A549 (cell line): ENCODE data around the gene SHE. TPM values are rescaled to one million over a fixed set of nuclear protein-coding genes. Genes with fewer than 3 reads are reported as not detected.

Experiments used
- ATAC-seq, 2 experiments: fragments of 200-7000 bp in 1 of 2; fragments of >200 bp in 1 of 2; cut with Nextera tagmentation in 1 of 2; cut with Tn5 transposase in 1 of 2; 3 replicates each; pipeline versions ENCODE4 v1.8.0 to v1.9.1; 2018 to 2020; ENCODE audit warnings: mild to moderate bottlenecking in 1 of 2, moderate library complexity in 1 of 2
- CTCF ChIA-PET: fragments of 300-600 bp; sonication (Branson Sonifier 250); formaldehyde crosslinking; extraction: SDS; loops from one replicate; lab custom pipeline; 2021; ENCODE audit warnings: antibody characterized with exemption, inconsistent platforms; lab: Yijun Ruan, JAX
- POLR2A ChIA-PET: fragments of 350-600 bp; formaldehyde crosslinking; extraction: SDS; loops from one replicate; lab custom pipeline; 2021; ENCODE audit warnings: antibody characterized with exemption, inconsistent platforms; lab: Yijun Ruan, JAX
- DNase-seq, 2 experiments: peaks; one replicate each; pipeline versions ENCODE4 v3.0.0 to v3.0.0-alpha.2; 2011 to 2016; ENCODE audit warnings: low read depth in 1 of 2, low spot score in 1 of 2
- FAIRE-seq: peaks from 2 replicates; lab custom pipeline; 2011; peaks lifted over from hg19 to GRCh38; lab: Jason Lieb, UNC
- H3K27ac ChIP-seq, 2 experiments: fragments of >200 bp; sonication (Bioruptor Twin); formaldehyde crosslinking; 3 replicates each; pipeline ENCODE4 v1.5.1; 2016 to 2017
- H3K4me1 ChIP-seq: fragments of >200 bp; sonication (Bioruptor Twin); formaldehyde crosslinking; 3 replicates; pipeline ENCODE4 v1.6.1; 2016
- H3K4me2 ChIP-seq: fragments of >200 bp; sonication (Bioruptor Twin); formaldehyde crosslinking; 3 replicates; pipeline ENCODE4 v1.6.1; 2016
- H3K4me3 ChIP-seq: fragments of >200 bp; sonication (Bioruptor Twin); formaldehyde crosslinking; 3 replicates; pipeline ENCODE4 v1.5.1; 2016
- H3K9me3 ChIP-seq: fragments of >200 bp; sonication (Bioruptor Twin); formaldehyde crosslinking; 3 replicates; pipeline ENCODE4 v1.6.1; 2016
- ATOH8 ChIP-seq: fragments of 250-450 bp; sonication (Bioruptor Pico); IDR thresholded peaks from 2 replicates; pipeline ENCODE4 v1.5.0; 2020; ENCODE audit warnings: low read depth, mild to moderate bottlenecking, moderate library complexity
- CBX8 ChIP-seq: fragments of 200-600 bp; sonication (generic); IDR thresholded peaks from 2 replicates; pipeline ENCODE4 v1.6.1; 2016
- CEBPB ChIP-seq, 2 experiments: fragments of >200 bp in 1 of 2; sonication (Bioruptor Twin) in 1 of 2; formaldehyde crosslinking in 1 of 2; IDR thresholded peaks; 2 replicates each; pipeline ENCODE4 v1.6.1; 2012 to 2016
- EHF ChIP-seq: fragments of 250-450 bp; sonication (Bioruptor Pico); IDR thresholded peaks from 2 replicates; pipeline ENCODE4 v1.5.0; 2020; ENCODE audit warnings: mild to moderate bottlenecking
- ELK1 ChIP-seq: fragments of 150-350 bp; IDR thresholded peaks from 2 replicates; pipeline ENCODE4 v1.6.1; 2014; ENCODE audit warnings: low read depth, mild to moderate bottlenecking, low read length
- ESRRA ChIP-seq: fragments of 150-350 bp; IDR thresholded peaks from 2 replicates; pipeline ENCODE4 v1.6.1; 2014; ENCODE audit warnings: mild to moderate bottlenecking, low read length, borderline replicate concordance
- FOXS1 ChIP-seq: fragments of 250-450 bp; sonication (Bioruptor Pico); IDR thresholded peaks from 2 replicates; pipeline ENCODE4 v1.5.0; 2020; ENCODE audit warnings: mild to moderate bottlenecking, moderate library complexity
- GATA3 ChIP-seq: IDR thresholded peaks from 2 replicates; pipeline ENCODE4 v1.6.1; 2012; ENCODE audit warnings: borderline replicate concordance
- HDAC2 ChIP-seq: fragments of 200-600 bp; sonication (generic); IDR thresholded peaks from 2 replicates; pipeline ENCODE4 v1.6.1; 2016
- HOXA7 ChIP-seq: fragments of 250-450 bp; sonication (Bioruptor Pico); IDR thresholded peaks from 2 replicates; pipeline ENCODE4 v1.5.0; 2020; ENCODE audit warnings: mild to moderate bottlenecking, moderate library complexity
- MAFK ChIP-seq: fragments of 450-650 bp; IDR thresholded peaks from 2 replicates; pipeline ENCODE4 v1.6.1; 2014; ENCODE audit not compliant: partially characterized antibody
- MYC ChIP-seq: IDR thresholded peaks from 2 replicates; pipeline ENCODE4 v1.6.1; 2012; ENCODE audit warnings: mild to moderate bottlenecking, inconsistent platforms, low read length, improper control_type of control experiment, borderline replicate concordance
- NFE2L2 ChIP-seq: fragments of 150-350 bp; conservative IDR thresholded peaks from 2 replicates; pipeline ENCODE4 v1.6.1; 2014; ENCODE audit warnings: low read length
- PHF8 ChIP-seq: fragments of 200-600 bp; sonication (generic); IDR thresholded peaks from 2 replicates; pipeline ENCODE4 v1.6.1; 2016; ENCODE audit warnings: low read depth, mild to moderate bottlenecking, antibody characterized with exemption, moderate library complexity, borderline replicate concordance
- POLR2A ChIP-seq: IDR thresholded peaks from 2 replicates; pipeline ENCODE4 v1.6.1; 2012; ENCODE audit warnings: mild to moderate bottlenecking, low read length
- RAD21 ChIP-seq, 2 experiments: fragments of >200 bp in 1 of 2; sonication (Bioruptor Twin) in 1 of 2; formaldehyde crosslinking in 1 of 2; IDR thresholded peaks in 1 of 2; conservative IDR thresholded peaks in 1 of 2; 2 replicates in 1 of 2; 3 replicates in 1 of 2; pipeline ENCODE4 v1.6.1; 2012 to 2018; ENCODE audit warnings: inconsistent platforms in 1 of 2
- RCOR1 ChIP-seq: fragments of 150-350 bp; IDR thresholded peaks from 2 replicates; pipeline ENCODE4 v1.6.1; 2014; ENCODE audit warnings: antibody characterized with exemption, low read length, low read depth
- SMC3 ChIP-seq: fragments of >200 bp; sonication (Bioruptor Twin); formaldehyde crosslinking; IDR thresholded peaks from 3 replicates; pipeline ENCODE4 v1.6.1; 2018; ENCODE audit warnings: inconsistent platforms
- TFCP2L1 ChIP-seq: fragments of 250-450 bp; sonication (Bioruptor Pico); IDR thresholded peaks from 2 replicates; pipeline ENCODE4 v1.5.0; 2021; ENCODE audit warnings: mild to moderate bottlenecking
- TP53 ChIP-seq: fragments of 250-450 bp; sonication (Bioruptor Pico); IDR thresholded peaks from 2 replicates; pipeline ENCODE4 v1.5.0; 2021; ENCODE audit warnings: mild to moderate bottlenecking, moderate library complexity
- ZC3H11A ChIP-seq: fragments of 450-650 bp; IDR thresholded peaks from 2 replicates; pipeline ENCODE4 v1.6.1; 2014; ENCODE audit warnings: antibody characterized with exemption, mild to moderate bottlenecking
- WGBS: methylation state at CpG from one replicate; pipeline ENCODE4 v1.1.6; 2017; ENCODE audit errors: missing lambda C conversion rate; 5-methylcytosine and 5-hydroxymethylcytosine counted together
- polyA plus RNA-seq, 4 experiments: library from polyadenylated mRNA; depleted of rRNA in 3 of 4; stranded (reverse); fragments of >200 nt; fragmentation: RNase III in 1 of 4; extraction: RNeasy Plus Mini Kit Qiagen cat#74134 plus additional on column Dnase treatment in 1 of 4; gene quantifications; 2 replicates in 3 of 4; 3 replicates in 1 of 4; pipeline ENCODE4 v1.2.3, GENCODE V29; 2011 to 2017
- TF ChIP-seq, protein P1 (sequence below): fragments of 200-600 bp; sonication (generic); IDR thresholded peaks from 2 replicates; pipeline ENCODE4 v1.6.1; 2016; ENCODE audit warnings: antibody characterized with exemption, mild to moderate bottlenecking, moderate library complexity

The SHE gene
- polyA plus RNA-seq, 2 of the 4 experiments (the other 2 are of a cell fraction): 0.03 TPM; not detected in 1

DNA sequence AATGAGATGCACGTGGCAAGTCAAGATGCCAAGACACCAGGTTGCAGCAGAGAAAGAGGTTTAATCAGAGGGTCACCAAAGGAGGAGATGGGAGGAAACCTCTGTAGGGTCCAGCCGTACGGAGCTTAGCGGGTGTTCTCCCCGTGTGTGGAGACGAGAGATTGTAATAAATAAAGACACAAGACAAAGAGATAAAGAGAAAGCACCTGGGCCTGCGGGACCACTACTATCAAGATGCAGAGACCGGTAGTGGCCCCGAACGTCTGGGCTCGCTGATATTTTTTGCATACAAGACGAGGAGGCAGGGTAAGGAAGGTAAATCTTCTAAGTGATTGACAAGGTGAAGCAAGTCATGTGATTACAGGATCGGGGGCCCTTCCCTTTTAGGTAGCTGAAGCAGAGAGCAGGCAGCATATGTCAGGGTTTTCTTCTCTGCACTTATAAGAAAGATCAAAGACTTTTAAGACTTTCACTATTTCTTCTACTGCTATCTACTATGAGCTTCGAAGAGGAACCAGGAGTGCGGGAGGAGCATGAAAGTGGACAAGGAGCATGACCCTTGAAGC lies 41.4 kb downstream of the SHE start:
- Histone ChIP-seq H3K27ac (no peak overlapping the region), H3K4me2 (no peak overlapping the region), H3K4me1 (peaks cover 13% of the 10 kb centered on the region), H3K4me3 (no peak overlapping the region), H3K9me3 (no peaks in the 10 kb centered on the region)
- no peak for TF ChIP-seq ATOH8 (CRISPR knock-in tag)
- TF ChIP-seq MAFK: no peak
- TF ChIP-seq TFCP2L1 (CRISPR knock-in tag): no peak
- TF ChIP-seq TP53 (CRISPR knock-in tag): no peak
- TF ChIP-seq GATA3: no peak
- TF ChIP-seq CBX8: no peak
- no peak for TF ChIP-seq FOXS1 (CRISPR knock-in tag)
- TF ChIP-seq MYC: no peak
- no peak for TF ChIP-seq EHF (CRISPR knock-in tag)
- no peak for TF ChIP-seq CEBPB (IDR thresholded peaks at IDR 0.05)
- TF ChIP-seq ESRRA: no peak
- no peak for TF ChIP-seq HDAC2
- no peak for TF ChIP-seq POLR2A
- no peak for TF ChIP-seq RCOR1
- no peak for TF ChIP-seq RAD21 (conservative IDR thresholded peaks at IDR 0.05 in 1 of 2, IDR thresholded peaks at IDR 0.05 in 1 of 2)
- no peak for TF ChIP-seq ELK1
- TF ChIP-seq SMC3: no peak
- TF ChIP-seq NFE2L2: no peak
- ChIA-PET POLR2A (no interaction called here), CTCF (interaction anchor here (1.2 to 1.8 kb wide), 3 partner anchors 19 to 135 kb away, joined by 3 to 6 read pairs (median 4); partner anchors contain the start of gene ATP8B2)
- DNase-seq (no peak), ATAC-seq (no peak), FAIRE-seq (no peak)
- 79% methylated on average over 15 of the region's 15 CpGs for WGBS

DNA sequence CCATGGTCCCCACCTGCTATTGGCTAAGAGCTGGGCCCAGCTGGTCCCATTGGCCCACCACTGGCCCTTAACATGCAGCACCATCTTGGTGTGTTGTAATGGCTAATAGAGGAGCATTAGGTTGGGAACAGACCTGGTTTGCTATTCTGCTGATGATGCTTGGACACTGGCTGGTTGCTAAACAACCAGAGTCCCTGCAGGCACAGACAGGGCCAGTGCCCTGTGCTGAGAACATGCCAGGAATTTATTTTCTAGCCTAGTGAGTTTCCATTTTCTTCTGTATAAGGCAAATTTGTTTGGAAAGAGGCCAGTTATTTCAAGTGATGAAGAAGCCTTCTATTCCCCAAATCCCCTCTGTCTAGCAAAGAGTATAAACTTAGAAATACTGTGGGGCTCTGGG lies 43.1 kb downstream of the SHE start:
- FAIRE-seq: no peak
- ATAC-seq: no peak
- ChIA-PET CTCF (interaction anchor here (1.8 kb wide), 1 partner anchor 124 kb away, joined by 6 read pairs; no protein-coding TSS in a partner anchor), POLR2A (no interaction called here)
- Histone ChIP-seq H3K4me1 (peaks cover 13% of the 10 kb centered on the region), H3K4me2 (no peak overlapping the region), H3K27ac (no peak overlapping the region), H3K4me3 (no peak overlapping the region), H3K9me3 (no peaks in the 10 kb centered on the region)
- DNase-seq: no peak
- TF ChIP-seq, protein P1, sequence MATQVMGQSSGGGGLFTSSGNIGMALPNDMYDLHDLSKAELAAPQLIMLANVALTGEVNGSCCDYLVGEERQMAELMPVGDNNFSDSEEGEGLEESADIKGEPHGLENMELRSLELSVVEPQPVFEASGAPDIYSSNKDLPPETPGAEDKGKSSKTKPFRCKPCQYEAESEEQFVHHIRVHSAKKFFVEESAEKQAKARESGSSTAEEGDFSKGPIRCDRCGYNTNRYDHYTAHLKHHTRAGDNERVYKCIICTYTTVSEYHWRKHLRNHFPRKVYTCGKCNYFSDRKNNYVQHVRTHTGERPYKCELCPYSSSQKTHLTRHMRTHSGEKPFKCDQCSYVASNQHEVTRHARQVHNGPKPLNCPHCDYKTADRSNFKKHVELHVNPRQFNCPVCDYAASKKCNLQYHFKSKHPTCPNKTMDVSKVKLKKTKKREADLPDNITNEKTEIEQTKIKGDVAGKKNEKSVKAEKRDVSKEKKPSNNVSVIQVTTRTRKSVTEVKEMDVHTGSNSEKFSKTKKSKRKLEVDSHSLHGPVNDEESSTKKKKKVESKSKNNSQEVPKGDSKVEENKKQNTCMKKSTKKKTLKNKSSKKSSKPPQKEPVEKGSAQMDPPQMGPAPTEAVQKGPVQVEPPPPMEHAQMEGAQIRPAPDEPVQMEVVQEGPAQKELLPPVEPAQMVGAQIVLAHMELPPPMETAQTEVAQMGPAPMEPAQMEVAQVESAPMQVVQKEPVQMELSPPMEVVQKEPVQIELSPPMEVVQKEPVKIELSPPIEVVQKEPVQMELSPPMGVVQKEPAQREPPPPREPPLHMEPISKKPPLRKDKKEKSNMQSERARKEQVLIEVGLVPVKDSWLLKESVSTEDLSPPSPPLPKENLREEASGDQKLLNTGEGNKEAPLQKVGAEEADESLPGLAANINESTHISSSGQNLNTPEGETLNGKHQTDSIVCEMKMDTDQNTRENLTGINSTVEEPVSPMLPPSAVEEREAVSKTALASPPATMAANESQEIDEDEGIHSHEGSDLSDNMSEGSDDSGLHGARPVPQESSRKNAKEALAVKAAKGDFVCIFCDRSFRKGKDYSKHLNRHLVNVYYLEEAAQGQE: no peak
- TF ChIP-seq RCOR1: no peak
- TF ChIP-seq EHF (CRISPR knock-in tag): no peak
- no peak for TF ChIP-seq TP53 (CRISPR knock-in tag)
- no peak for TF ChIP-seq PHF8
- TF ChIP-seq FOXS1 (CRISPR knock-in tag): no peak
- no peak for TF ChIP-seq ZC3H11A
- no peak for TF ChIP-seq HOXA7 (CRISPR knock-in tag)
- TF ChIP-seq ATOH8 (CRISPR knock-in tag): no peak
